HG03280 (cell line): ENCODE results near the gene MYL4.
"Not testable (repeated sequence)": the region's sequence is repeated elsewhere in the genome, so short reads cannot be mapped to it uniquely, and the experiment has no call there.

Source experiments
- ATAC-seq: cut with Tn5 transposase; IDR thresholded peaks from one replicate; pipeline ENCODE4 v1.9.1; 2021; ENCODE audit warnings: mild to moderate bottlenecking, moderate library complexity; ENCODE audit not compliant: unreplicated experiment

Gene MYL4

DNA sequence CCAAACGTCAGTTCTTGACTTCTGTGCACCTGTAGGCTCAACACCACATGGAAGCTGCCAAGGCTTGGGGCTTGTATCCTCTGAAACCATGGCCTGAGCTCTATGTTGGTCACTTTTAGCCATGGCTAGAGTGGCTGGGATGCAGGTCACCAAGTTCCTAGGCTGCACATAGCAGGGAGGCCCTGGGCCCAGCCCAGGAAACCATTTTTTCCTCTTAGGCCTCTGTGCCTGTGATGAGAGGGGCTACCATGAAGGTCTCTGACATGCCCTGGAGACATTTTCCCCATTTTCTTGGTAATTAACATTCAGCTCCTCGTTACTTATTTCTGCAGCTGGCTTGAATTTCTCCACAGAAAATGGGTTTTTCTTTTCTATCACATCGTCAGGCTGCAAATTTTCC lies 59.8 kb downstream of the MYL4 start:
- not testable (repeated sequence) for ATAC-seq

DNA sequence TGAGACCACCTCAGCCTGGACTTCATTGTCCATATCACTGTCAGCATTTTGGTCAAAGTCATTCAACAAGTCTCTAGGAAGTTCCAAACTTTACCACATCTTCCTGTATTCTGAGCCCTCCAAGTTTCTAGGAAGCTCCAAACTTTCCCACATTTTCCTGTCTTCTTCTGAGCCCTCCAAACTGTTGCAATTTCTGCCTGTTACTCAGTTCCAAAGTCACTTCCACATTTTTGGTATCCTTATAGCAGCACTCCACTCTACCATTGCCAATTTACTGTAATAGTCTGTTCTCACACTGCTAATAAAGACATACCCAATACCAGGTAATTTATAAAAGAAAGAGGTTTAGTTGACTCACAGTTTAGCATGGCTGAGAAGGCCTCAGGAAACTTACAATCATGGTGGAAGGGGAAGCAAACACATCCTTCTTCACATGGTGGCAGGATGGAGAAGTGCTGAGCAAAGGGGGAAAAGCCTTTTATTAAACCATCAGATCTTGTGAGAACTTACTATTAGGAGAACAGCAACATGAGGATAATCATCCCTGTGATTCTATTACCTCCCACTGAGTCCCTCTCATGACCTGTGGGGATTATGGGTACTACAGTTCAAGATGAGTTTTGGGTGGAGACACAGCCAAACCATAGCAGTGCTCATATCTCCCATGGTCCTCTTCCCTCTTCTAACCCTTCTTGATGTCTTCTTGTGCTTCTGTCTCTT lies 60.6 kb downstream of the MYL4 start:
- not testable (repeated sequence) for ATAC-seq

DNA sequence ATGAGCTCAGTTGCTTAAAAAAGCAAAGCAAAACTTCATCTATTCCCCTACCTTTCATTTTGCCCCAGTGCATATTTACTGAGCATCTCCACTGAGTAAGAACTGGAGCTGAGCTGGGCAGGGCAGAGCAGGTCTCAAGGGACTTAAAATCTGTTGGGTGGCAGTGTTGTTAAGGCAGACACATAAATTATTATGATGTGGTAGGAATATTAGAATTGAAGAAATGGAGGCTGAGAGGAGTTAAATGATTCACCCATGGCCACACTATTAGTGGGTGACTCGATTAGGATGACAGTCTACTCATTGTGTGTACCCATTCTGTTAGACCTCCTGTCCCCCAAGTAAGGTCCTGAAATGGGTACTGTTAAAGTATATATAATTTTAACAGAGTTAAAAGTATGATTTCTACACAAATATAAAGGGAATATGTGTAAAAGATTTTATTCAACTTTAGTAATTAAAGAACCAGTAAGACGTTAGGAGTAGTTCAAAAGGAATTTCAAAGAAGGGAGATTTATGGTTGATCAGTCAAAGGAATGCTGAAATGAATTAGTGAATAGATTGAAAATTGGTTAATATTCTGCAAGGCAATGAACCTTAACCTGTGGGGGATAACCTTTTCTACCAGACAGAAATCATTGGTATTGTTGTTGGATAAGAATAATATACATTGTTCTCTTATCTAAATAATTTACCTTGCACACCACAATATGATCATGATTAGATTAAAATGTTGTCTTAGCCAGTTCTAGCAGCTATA lies 62.0 kb downstream of the MYL4 start:
- ATAC-seq: no peak

DNA sequence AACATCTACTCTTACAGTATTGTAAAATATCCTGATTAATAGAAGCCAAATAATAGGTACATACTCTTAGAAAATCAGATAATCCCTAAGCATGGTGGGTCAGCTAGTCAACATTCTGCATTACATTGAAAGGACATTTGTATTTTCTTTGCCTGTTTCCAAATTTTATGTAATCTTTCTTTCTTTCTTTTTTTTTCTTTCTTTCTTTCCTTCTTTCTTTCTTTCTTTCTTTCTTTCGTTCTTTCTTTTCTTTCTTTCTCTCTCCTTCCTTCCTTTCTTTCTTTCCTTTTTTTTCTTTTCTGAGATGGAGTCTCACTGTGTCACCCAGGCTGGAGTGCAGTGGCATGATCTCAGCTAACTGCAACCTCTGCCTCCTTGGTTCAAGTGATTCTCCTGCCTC lies 63.3 kb downstream of the MYL4 start:
- no peak for ATAC-seq

DNA sequence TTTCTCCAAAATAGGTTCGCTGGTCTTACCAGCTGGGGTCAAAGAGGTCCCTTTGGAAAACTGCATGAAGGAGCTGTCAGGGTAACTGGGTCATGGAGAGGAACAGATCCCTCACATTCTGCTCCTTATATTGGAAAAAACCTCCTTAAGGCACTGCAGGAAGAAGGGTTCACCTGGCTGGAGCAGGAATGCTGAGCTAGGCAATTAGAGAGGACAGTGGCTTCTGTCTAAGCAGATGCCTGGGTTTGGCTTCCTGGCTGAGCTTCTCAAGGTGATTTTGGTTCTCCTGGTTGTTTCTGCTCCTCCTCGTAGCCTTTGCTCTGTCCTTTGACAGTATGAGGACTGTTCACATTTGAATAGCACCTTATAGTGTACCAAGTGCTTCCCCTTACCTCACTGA lies 64.1 kb downstream of the MYL4 start:
- no peak for ATAC-seq
